GM23338 (cell line): ENCODE measurements around the gene MEGF11.

Source experiments
- CREB1 ChIP-seq: fragments of 250-450 bp; sonication (Bioruptor Pico); IDR thresholded peaks from 2 replicates; pipeline ENCODE4 v1.5.0; 2020; ENCODE audit warnings: low read depth, mild to moderate bottlenecking, moderate library complexity
- CTCF ChIP-seq, 2 experiments: fragments of 200-600 bp in 1 of 2; sonication (generic) in 1 of 2; conservative IDR thresholded peaks; 2 replicates each; pipeline versions ENCODE4 v1.5.1 to v1.6.1; 2016 to 2017; ENCODE audit warnings: antibody characterized with exemption in 2 of 2, low read depth in 2 of 2, mild to moderate bottlenecking in 2 of 2, moderate library complexity in 1 of 2
- EZH2 ChIP-seq: fragments of 200-600 bp; sonication (generic); IDR thresholded peaks from one replicate; pipeline ENCODE4 v1.8.0; 2017; ENCODE audit warnings: antibody characterized with exemption, mild to moderate bottlenecking, low read depth; ENCODE audit not compliant: unreplicated experiment
- JUNB ChIP-seq: IDR thresholded peaks from one replicate; pipeline ENCODE4 v1.6.1; 2016; ENCODE audit warnings: antibody characterized with exemption; ENCODE audit not compliant: unreplicated experiment
- POLR2AphosphoS5 ChIP-seq: IDR thresholded peaks from 2 replicates; pipeline ENCODE4 v1.6.1; 2016; ENCODE audit warnings: antibody characterized with exemption, low read depth
- REST ChIP-seq: IDR thresholded peaks from one replicate; pipeline ENCODE4 v1.6.1; 2018; ENCODE audit warnings: antibody characterized with exemption; ENCODE audit not compliant: unreplicated experiment
- ZNF114 ChIP-seq: fragments of 250-450 bp; sonication (Bioruptor Pico); IDR thresholded peaks from 2 replicates; pipeline ENCODE4 v1.5.0; 2020; ENCODE audit warnings: mild to moderate bottlenecking, moderate library complexity

GRCh38 chr15:66170716-66171115, 82.8 kb downstream of the MEGF11 start:
- TF ChIP-seq CTCF (conservative IDR thresholded peaks at IDR 0.05; ENCODE audit: low read depth in 2 of 2) (no peak), POLR2AphosphoS5 (no peak), REST (no peak), EZH2 (no peak), CREB1 (no peak), JUNB (no peak), ZNF114 (CRISPR knock-in tag) (no peak)
